Neural progenitor cell (in vitro differentiated cells): ENCODE data around the gene DAZL. TPM values are rescaled to one million over a fixed set of nuclear protein-coding genes. Genes with fewer than 3 reads are reported as not detected.

Experiments used
- DNase-seq: peaks from one replicate; pipeline ENCODE4 v3.0.0-alpha.2; 2016; ENCODE audit warnings: low spot score
- H2AFZ ChIP-seq: fragments of 200-600 bp; sonication (generic); replicated peaks from 2 replicates; pipeline ENCODE4 v1.6.1; 2016; ENCODE audit warnings: antibody characterized with exemption
- H3F3A ChIP-seq: fragments of 200-600 bp; sonication (generic); 2 replicates; pipeline ENCODE4 v1.6.1; 2016; ENCODE audit warnings: antibody characterized with exemption, low read depth
- H3K27ac ChIP-seq: fragments of 200-600 bp; sonication (generic); 2 replicates; pipeline ENCODE4 v1.5.1; 2016; ENCODE audit warnings: mild to moderate bottlenecking
- H3K27me3 ChIP-seq: fragments of 200-600 bp; sonication (generic); 2 replicates; pipeline ENCODE4 v1.6.1; 2016; ENCODE audit warnings: mild to moderate bottlenecking, moderate library complexity
- H3K36me3 ChIP-seq: fragments of 200-600 bp; sonication (generic); 2 replicates; pipeline ENCODE4 v1.5.1; 2016
- H3K4me1 ChIP-seq: fragments of 200-600 bp; sonication (generic); 2 replicates; pipeline ENCODE4 v1.6.1; 2016; ENCODE audit warnings: mixed run types
- H3K4me2 ChIP-seq: fragments of 200-600 bp; sonication (generic); 2 replicates; pipeline ENCODE4 v1.6.1; 2016
- H3K4me3 ChIP-seq: fragments of 200-600 bp; sonication (generic); 2 replicates; pipeline ENCODE4 v1.5.1; 2016
- H3K79me2 ChIP-seq: fragments of 200-600 bp; sonication (generic); 2 replicates; pipeline ENCODE4 v1.6.1; 2016; ENCODE audit warnings: low read depth
- H3K9ac ChIP-seq: fragments of 200-600 bp; sonication (generic); 2 replicates; pipeline ENCODE4 v1.6.1; 2016
- H3K9me3 ChIP-seq: fragments of 200-600 bp; sonication (generic); 2 replicates; pipeline ENCODE4 v1.5.1; 2016; ENCODE audit warnings: low read depth
- H4K20me1 ChIP-seq: fragments of 200-600 bp; sonication (generic); 2 replicates; pipeline ENCODE4 v1.6.1; 2016; ENCODE audit warnings: low read depth
- H3K27ac Mint-ChIP-seq: 3 replicates; pipeline ENCODE4 v1.8.0; 2021; ENCODE audit warnings: mixed read lengths
- H3K27me3 Mint-ChIP-seq: 2 replicates; pipeline ENCODE4 v1.8.0; 2022; ENCODE audit warnings: low read depth, mild to moderate bottlenecking, inconsistent platforms, moderate library complexity, mixed read lengths; ENCODE audit not compliant: insufficient read depth
- H3K36me3 Mint-ChIP-seq: 3 replicates; pipeline ENCODE4 v1.8.0; 2021; ENCODE audit warnings: mixed read lengths
- H3K4me1 Mint-ChIP-seq: 3 replicates; pipeline ENCODE4 v1.8.0; 2021; ENCODE audit warnings: mixed read lengths
- H3K4me3 Mint-ChIP-seq: 3 replicates; pipeline ENCODE4 v1.8.0; 2021; ENCODE audit warnings: mild to moderate bottlenecking, moderate library complexity, mixed read lengths
- H3K9me3 Mint-ChIP-seq: 3 replicates; pipeline ENCODE4 v1.8.0; 2020; ENCODE audit warnings: mixed read lengths
- CTCF ChIP-seq: fragments of 200-600 bp; sonication (generic); IDR thresholded peaks from 2 replicates; pipeline ENCODE4 v1.5.1; 2017; ENCODE audit warnings: antibody characterized with exemption, mild to moderate bottlenecking
- EZH2 ChIP-seq: fragments of 200-600 bp; sonication (generic); IDR thresholded peaks from 2 replicates; pipeline ENCODE4 v1.6.1; 2017; ENCODE audit warnings: antibody characterized with exemption, mild to moderate bottlenecking, moderate library complexity
- EZH2phosphoT487 ChIP-seq: fragments of 200-600 bp; sonication (generic); IDR thresholded peaks from 2 replicates; pipeline ENCODE4 v1.6.1; 2017; ENCODE audit warnings: antibody characterized with exemption
- total RNA-seq: library from RNA; depleted of rRNA; stranded (reverse); fragments of >200 nt; gene quantifications from 2 replicates; pipeline ENCODE4 v1.2.3, GENCODE V29; 2015; ENCODE audit warnings: low replicate concordance

The DAZL gene
- total RNA-seq, 1 donor from 2014 or later = 4.7 TPM

GRCh38 chr3:16587681-16588060 lies 17.6 kb downstream of the DAZL start:
- H3K4me3 ChIP-seq = no peak overlapping the region
- no peak overlapping the region for H3K9ac ChIP-seq
- H3K79me2 ChIP-seq = no peaks in the 10 kb centered on the region
- H3K36me3 ChIP-seq = no peaks in the 10 kb centered on the region
- no peak overlapping the region for H3K27ac ChIP-seq
- H4K20me1 ChIP-seq = no peaks in the 10 kb centered on the region
- H3K9me3 ChIP-seq = no peaks in the 10 kb centered on the region
- Mint-ChIP-seq H3K4me3 (no peak overlapping the region), H3K36me3 (no peaks in the 10 kb centered on the region), H3K4me1 (no peaks in the 10 kb centered on the region), H3K27ac (no peak overlapping the region), H3K27me3 (no peaks in the 10 kb centered on the region), H3K9me3 (no peaks in the 10 kb centered on the region)
- no peak for DNase-seq
- no peak overlapping the region for H3K4me2 ChIP-seq
- no peaks in the 10 kb centered on the region for H3K4me1 ChIP-seq
- no peak for TF ChIP-seq EZH2
- no peak for TF ChIP-seq CTCF
- no peak for TF ChIP-seq EZH2phosphoT487
- peak overlapping the region; percentile 57 for H2AFZ ChIP-seq
- H3F3A ChIP-seq = peaks cover 3% of the 10 kb centered on the region
- no peaks in the 10 kb centered on the region for H3K27me3 ChIP-seq

GRCh38 chr3:16587047-16587680 lies 18.1 kb downstream of the DAZL start:
- Histone ChIP-seq H3K9ac (no peak overlapping the region), H3K4me3 (no peak overlapping the region), H4K20me1 (no peaks in the 10 kb centered on the region), H3K9me3 (no peaks in the 10 kb centered on the region), H3K4me1 (no peaks in the 10 kb centered on the region), H3K36me3 (no peaks in the 10 kb centered on the region), H3F3A (peaks cover 3% of the 10 kb centered on the region), H2AFZ (peak overlapping the region; percentile 57), H3K27ac (no peak overlapping the region), H3K79me2 (no peaks in the 10 kb centered on the region), H3K4me2 (no peak overlapping the region), H3K27me3 (no peaks in the 10 kb centered on the region)
- Mint-ChIP-seq H3K36me3 (no peaks in the 10 kb centered on the region), H3K4me3 (no peak overlapping the region), H3K4me1 (no peaks in the 10 kb centered on the region), H3K27ac (no peak overlapping the region), H3K9me3 (no peaks in the 10 kb centered on the region), H3K27me3 (no peaks in the 10 kb centered on the region)
- TF ChIP-seq CTCF = peak; percentile 11
- TF ChIP-seq EZH2 = no peak
- DNase-seq = peak; percentile 6

DNA sequence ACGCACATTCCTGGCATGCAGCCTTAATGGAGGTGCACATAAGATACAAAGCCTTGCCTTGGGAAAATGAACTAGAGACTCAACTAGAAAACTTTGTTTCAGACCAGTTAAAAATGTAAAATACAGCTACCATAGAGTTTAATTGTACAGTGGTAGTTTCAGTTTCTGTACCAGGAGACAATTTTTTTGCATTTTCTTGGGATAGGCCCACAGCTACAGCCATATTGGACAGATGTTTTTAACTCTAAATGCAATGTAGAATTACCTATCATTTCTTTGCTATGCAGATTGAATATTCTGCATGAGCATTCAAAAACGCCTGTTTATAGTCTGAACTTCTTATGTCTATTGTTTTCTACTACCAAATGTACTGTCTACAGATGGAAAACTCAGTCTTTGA lies 20.3 kb downstream of the DAZL start:
- no peaks in the 10 kb centered on the region for H3K4me1 Mint-ChIP-seq

More for the DNA sequence above, 20.3 kb downstream of the DAZL start:
- Histone ChIP-seq H4K20me1 (no peaks in the 10 kb centered on the region), H3K9ac (no peak overlapping the region), H3K36me3 (no peaks in the 10 kb centered on the region), H3K4me2 (no peak overlapping the region), H3K79me2 (no peaks in the 10 kb centered on the region), H3K4me3 (no peak overlapping the region), H3K9me3 (no peaks in the 10 kb centered on the region), H2AFZ (no peak overlapping the region), H3K4me1 (no peaks in the 10 kb centered on the region), H3K27ac (no peak overlapping the region), H3F3A (peaks cover 3% of the 10 kb centered on the region), H3K27me3 (no peaks in the 10 kb centered on the region)
- Mint-ChIP-seq H3K27me3 (no peaks in the 10 kb centered on the region), H3K9me3 (no peaks in the 10 kb centered on the region), H3K36me3 (no peaks in the 10 kb centered on the region), H3K4me3 (no peak overlapping the region), H3K27ac (no peak overlapping the region)
- no peak for DNase-seq
- TF ChIP-seq CTCF (no peak), EZH2 (no peak), EZH2phosphoT487 (no peak)
